Astrocyte of the spinal cord (primary cell): Measurements from ENCODE around the gene ALK.

Experiments
- DNase-seq: peaks from one replicate; pipeline ENCODE4 v3.0.0; 2011; ENCODE audit warnings: low read depth, low spot score
- H3K4me3 ChIP-seq: 2 replicates; pipeline ENCODE4 v1.5.1; 2011; ENCODE audit warnings: low read depth, mild to moderate bottlenecking, low read length, moderate library complexity
- in situ Hi-C: cut with HindIII; loops from 2 replicates; pipeline ENCODE4 v1.10.0; 2017; ENCODE audit warnings: low sequenced_read_pairs
- TF ChIP-seq, protein P1 (sequence below): IDR thresholded peaks from 2 replicates; pipeline ENCODE4 v1.5.1; 2012; ENCODE audit warnings: low read depth, mild to moderate bottlenecking, low read length, inconsistent platforms

The ALK gene

DNA sequence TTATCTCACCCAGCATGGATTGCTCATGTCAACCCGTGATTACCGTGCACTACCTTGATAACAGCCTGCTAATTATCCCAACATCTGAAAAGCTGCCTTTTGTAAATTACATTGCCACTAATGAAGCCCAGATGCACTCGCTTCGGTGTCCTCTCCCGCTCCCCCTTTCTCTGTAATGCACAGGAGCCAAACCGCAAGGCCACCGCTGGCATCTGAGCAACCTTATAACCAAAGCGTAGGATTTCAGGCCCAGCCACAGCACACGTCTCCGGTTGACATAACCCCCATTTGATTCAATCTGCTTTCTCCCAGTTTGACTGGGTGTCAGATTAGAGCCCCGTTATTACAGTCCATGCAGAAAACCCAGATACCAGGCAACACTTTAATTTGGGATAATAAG is 341.2 kb downstream of the ALK start:
- no peak for DNase-seq
- TF ChIP-seq, protein P1, sequence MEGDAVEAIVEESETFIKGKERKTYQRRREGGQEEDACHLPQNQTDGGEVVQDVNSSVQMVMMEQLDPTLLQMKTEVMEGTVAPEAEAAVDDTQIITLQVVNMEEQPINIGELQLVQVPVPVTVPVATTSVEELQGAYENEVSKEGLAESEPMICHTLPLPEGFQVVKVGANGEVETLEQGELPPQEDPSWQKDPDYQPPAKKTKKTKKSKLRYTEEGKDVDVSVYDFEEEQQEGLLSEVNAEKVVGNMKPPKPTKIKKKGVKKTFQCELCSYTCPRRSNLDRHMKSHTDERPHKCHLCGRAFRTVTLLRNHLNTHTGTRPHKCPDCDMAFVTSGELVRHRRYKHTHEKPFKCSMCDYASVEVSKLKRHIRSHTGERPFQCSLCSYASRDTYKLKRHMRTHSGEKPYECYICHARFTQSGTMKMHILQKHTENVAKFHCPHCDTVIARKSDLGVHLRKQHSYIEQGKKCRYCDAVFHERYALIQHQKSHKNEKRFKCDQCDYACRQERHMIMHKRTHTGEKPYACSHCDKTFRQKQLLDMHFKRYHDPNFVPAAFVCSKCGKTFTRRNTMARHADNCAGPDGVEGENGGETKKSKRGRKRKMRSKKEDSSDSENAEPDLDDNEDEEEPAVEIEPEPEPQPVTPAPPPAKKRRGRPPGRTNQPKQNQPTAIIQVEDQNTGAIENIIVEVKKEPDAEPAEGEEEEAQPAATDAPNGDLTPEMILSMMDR = no peak
- in situ Hi-C loops = no loop called here
- H3K4me3 ChIP-seq = no peak overlapping the region

- TF ChIP-seq, protein P1 = no peak
- in situ Hi-C loops = no loop called here
- H3K4me3 ChIP-seq = no peak overlapping the region
- no peak for DNase-seq
Measured at GRCh38 chr2:29579495-29580169, 341.8 kb downstream of the ALK start.

DNA sequence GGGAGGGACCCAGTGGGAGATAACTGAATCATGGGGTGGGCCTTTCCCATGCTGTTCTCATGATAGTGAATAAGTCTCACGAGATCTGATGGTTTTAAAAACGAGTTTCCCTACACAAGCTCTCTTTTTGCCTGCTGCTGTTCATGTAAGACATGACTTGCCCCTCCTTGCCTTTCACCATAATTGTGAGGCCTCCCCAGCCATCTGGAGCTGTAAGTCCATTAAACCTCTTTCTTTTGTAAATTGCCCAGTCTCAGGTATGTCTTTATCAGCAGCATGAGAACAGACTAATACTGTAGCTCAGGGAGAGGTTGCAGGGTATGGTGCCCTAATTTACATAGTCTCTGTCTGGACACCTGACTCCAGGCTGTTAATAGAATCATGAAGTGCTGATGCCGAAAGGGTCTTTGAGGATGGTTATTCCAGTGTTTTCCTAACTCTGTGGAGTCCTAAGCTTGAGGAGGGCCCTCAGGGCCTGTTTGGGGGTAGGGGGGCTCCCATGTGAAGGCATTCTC is 343.2 kb downstream of the ALK start:
- DNase-seq = no peak
- in situ Hi-C loops = no loop called here
- H3K4me3 ChIP-seq = no peak overlapping the region
- TF ChIP-seq, protein P1 = no peak

- in situ Hi-C loops = no loop called here
- DNase-seq = no peak
- H3K4me3 ChIP-seq = no peak overlapping the region
- TF ChIP-seq, protein P1 = no peak
Measured at GRCh38 chr2:29576231-29576630, 345.2 kb downstream of the ALK start.

DNA sequence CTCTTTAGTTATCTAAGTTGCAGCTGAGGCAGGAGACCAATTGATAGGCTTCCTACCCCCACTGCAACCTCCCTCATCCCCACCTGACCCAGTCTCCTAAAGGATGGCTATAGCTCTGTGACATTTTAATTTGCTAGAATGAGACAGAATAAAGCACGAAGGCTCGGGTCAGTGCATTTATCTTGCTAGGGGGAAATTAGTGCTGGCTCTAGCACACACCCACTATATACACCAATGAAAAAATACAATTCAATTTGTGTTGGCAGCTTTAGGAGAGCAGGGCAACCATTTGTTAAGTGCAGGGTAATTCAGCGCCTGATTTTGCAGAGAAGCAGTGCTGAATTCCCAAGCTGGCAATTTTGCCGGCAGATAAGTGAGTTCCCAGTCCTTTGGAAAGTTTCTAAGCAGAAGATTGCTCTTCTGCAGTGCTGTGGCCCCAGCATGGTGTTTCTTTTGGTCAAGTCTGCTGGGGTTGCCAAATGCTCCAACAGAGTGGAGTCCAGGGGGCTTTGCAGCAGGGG is 346.0 kb downstream of the ALK start:
- in situ Hi-C loops = no loop called here
- TF ChIP-seq, protein P1 = no peak
- no peak for DNase-seq

GRCh38 chr2:29573612-29574011 is 347.8 kb downstream of the ALK start:
- no peak for DNase-seq
- H3K4me3 ChIP-seq = no peak overlapping the region
- in situ Hi-C loops = no loop called here
- TF ChIP-seq, protein P1 = no peak

More for the DNA sequence above, 346.0 kb downstream of the ALK start:
- H3K4me3 ChIP-seq = no peak overlapping the region
